Left forelimb (tissue), 1 donor: ENCODE measurements around the gene GALNT17.
"Not testable (repeated sequence)": the region's sequence is repeated elsewhere in the genome, so short reads cannot be mapped to it uniquely, and the experiment has no call there.

ENCODE experiments used
- DNase-seq: peaks from one replicate; pipeline ENCODE4 v3.0.0-alpha.2; 2018; ENCODE audit warnings: low spot score

Gene GALNT17

GRCh38 chr7:71635849-71636248, 503.9 kb downstream of the GALNT17 start:
- not testable (repeated sequence) for DNase-seq

GRCh38 chr7:71636329-71636728, 504.4 kb downstream of the GALNT17 start:
- no peak for DNase-seq

DNA sequence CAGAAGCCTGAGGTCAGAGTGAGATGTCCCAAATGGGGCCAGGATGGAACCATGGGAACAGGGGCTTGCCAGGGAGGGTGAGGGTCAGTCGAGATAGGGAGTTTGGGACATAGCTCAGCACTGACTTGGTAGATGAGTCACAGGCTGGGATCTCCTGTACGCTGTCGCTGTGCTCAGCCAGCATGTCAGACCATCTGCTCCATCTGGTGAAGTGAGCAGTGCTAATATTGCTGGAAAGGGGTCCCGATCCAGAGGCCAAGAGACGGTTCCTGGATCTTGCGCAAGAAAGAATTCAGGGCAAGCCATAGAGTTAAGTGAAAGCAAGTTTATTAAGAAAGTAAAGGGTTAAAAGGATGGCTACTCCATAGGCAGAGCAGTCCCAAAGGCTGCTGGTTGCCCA, 505.6 kb downstream of the GALNT17 start:
- DNase-seq, result no peak

DNA sequence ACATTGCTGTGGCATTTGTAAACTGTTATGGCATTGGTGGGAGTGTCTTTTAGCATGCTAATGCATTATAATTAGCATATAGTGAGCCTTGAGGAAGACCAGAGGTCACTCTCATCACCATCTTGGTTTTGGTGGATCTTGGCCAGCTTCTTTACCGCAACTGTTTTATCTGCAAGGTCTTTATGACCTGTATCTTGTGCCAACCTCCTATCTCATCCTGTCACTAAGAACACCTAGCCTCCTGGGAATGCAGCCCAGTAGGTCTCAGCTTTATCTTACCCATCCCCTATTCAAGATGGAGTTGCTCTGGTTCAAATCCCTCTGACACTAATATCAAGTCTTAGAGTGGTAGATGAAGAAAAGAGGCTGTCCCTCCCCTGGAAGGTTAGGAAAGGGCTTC, 506.2 kb downstream of the GALNT17 start:
- no peak for DNase-seq

DNA sequence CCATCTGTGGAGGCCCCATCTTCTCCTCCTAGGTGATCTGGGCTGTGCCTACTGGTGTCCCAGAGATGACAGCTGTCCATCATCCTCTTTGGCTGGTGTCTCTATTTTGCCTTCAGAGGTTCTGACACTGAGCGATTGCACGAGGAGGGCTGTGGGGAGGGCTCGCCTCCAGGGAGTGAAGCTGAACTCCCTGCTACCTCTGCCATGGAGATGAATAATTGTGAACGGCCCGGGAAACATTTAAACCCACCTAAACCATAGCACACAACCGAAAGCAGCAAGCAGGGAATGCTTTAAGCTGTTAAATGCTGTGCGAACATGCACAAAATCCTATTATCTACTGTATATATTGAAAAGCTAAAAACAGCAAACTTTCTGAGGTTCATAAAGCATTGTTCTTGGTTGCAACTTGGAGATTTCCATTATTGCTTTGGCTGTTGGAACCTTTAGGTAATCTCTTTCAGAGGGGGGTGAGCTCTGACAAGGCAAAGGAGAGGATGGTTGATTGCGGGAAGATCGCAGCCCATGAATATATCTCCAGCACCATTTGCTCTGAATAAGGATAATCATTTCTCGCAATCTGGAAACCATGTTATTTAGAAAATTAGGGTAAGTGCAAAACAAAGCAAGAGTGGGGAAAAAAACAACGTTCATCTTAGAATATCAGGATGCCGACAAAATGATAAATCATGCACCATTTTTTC, 507.6 kb downstream of the GALNT17 start:
- DNase-seq, result no peak

GRCh38 chr7:71643031-71643430, 511.1 kb downstream of the GALNT17 start:
- DNase-seq, result not testable (repeated sequence)

- no peak for DNase-seq
These were observed 513.9 kb downstream of the GALNT17 start for GRCh38 chr7:71645836-71646235.

- no peak for DNase-seq
These were observed 517.9 kb downstream of the GALNT17 start for GRCh38 chr7:71649812-71650211.

GRCh38 chr7:71650653-71651337, 518.9 kb downstream of the GALNT17 start:
- no peak for DNase-seq

- DNase-seq, result no peak
These were observed 520.6 kb downstream of the GALNT17 start for GRCh38 chr7:71652510-71652909.

GRCh38 chr7:71657386-71657785, 525.4 kb downstream of the GALNT17 start:
- DNase-seq, result no peak

- no peak for DNase-seq
These were observed 527.7 kb downstream of the GALNT17 start for GRCh38 chr7:71659622-71660021.

- no peak for DNase-seq
These were observed 529.8 kb downstream of the GALNT17 start for GRCh38 chr7:71661671-71662224.

DNA sequence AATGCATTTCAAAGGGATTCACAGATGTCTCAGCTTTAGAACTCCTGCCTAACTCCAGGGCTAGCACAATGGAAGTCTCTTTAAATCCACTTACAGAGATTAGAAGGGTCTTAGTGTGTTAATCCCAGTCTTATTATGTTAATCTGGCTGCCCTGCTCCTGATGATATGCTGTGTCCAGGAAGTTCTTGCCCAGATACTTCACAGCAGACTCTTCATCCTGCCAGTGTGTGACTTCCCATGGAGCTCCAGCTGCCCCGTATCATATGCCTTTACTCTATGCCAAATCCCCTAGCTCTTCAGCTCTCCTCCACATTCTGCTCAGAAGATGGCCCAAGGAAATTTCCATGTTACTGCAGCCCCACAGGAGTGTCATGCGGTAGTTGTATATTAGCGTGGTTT, 533.8 kb downstream of the GALNT17 start:
- DNase-seq, result no peak

DNA sequence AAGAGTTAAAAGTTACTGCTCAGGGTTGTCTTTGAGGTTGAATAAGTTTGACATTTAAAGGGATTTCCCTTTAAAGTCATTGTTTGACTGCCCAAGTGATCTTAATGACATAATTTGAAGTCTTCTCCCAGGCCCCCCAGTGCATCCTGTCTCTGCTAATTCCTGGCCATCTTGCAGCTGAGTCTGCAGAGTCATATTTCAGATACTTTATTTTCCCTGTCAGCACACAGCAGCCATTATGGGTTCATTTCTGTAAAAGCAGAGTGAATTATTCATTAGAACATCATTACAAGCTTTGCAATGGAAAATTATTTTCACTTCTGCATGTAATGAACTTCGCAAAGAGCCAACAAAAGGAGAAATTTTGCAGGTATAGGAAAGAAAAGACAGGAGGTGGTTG, 536.6 kb downstream of the GALNT17 start:
- no peak for DNase-seq

- no peak for DNase-seq
These were observed 547.5 kb downstream of the GALNT17 start for GRCh38 chr7:71679480-71679879.

DNA sequence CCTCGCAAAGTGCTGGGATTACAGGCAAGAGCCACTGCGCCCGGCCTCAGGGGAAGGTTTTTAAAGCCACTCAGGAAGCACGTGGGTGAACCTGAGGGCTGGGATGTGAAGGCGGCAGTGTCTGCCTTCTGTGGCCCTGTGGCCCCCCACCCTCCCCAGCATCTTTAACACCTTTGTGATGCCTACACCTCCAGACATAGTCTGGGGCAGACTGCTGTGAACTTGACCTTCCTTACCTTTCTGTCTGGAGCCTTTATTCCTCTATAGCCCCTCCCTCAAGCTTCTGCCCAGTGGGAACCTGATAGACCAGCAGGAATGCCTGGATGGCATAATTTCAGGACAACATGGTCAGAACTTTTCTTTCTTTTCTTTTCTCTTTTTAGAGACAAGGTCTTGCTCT, 550.2 kb downstream of the GALNT17 start:
- DNase-seq, result no peak

DNA sequence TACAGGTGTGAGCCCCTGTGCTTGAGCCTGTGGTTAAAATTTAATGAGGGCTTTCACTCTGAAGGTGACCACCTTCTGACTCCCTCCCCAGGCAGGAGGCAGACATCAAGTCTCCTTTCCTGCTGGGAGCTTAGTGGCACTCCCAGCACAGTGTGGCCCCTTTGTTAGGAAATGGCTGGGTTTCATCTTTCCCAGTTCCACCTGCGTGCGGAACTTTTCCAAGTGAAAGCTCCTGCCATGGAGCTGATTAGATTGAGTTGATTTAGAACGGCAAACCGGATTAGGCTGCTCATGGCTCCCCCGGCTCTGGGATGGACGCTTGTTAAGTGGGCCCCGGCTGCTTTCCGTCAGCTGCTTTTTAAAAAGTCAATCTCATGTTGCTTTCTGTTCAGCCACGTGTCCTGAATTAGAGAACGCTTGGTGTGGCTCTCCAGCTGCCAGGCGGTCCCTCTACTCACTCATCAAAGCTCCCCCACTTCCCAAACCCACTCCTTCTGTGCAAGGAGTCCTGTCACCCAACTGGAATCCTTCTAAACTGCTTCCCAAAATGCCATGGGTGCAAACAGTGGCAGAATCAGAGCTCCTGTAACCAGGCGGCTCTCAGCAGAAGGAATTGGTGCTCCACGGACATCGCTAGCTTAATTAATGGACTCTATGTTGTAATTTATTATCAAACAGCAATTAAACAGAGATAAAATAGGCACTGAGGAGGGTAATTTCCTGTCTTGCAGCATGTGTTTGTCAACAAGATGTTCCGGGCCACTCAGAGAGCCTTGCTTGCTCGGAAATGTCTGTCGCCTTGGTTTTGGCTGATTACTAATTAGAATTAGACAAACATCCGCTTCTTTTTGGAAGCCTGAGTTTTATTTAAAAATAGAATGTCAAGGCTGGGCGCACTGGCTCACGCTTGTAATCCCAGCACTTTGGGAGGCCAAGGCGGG, 551.2 kb downstream of the GALNT17 start:
- DNase-seq, result no peak

- no peak for DNase-seq
These were observed 555.3 kb downstream of the GALNT17 start for GRCh38 chr7:71687286-71687685.

DNA sequence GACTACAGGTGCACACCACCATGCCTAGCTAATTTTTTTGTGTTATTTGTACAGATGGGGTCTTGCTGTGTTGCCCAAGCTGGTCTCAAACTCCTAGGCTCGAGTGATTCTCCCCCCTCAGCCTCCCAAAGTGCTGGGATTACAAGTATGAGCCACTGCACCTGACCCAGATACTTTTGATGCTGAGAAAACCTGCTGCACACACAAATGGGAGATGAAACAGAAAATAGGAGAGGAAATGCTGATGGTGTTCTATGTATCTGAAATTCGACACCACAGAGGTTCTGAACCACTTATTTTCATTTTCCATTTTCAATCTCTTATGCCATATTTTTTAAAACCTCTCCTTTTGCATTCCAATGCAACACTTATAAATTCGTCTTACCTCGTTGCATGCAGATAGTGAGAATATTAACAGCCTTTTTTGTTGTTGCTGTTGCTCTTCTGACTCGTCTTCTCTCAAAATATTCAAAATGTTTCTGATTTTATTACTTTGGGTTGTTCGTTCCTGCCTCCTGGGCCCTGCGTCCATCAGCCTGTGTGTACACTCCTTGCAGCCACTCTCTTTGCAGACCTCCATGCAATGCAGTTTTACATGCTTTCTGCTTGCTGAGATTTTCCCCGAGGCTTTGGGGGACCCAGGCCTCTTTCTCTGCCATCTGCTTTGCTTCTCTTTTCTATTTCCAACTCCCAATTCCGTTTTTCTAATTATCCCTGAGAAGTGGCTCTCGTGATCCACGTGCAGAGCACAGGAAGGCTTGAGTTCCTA, 556.1 kb downstream of the GALNT17 start:
- no peak for DNase-seq

- no peak for DNase-seq
These were observed 559.6 kb downstream of the GALNT17 start for GRCh38 chr7:71691538-71691937.

- DNase-seq, result no peak
These were observed 562.7 kb downstream of the GALNT17 start for GRCh38 chr7:71694665-71695064.
